K562 (cell line): ENCODE measurements around the gene ASIC5. TPM values are rescaled to one million over a fixed set of nuclear protein-coding genes. Genes with fewer than 3 reads are reported as not detected.

Experiments
- ATAC-seq: fragments of 200-7000 bp; cut with Tn5 transposase; 3 replicates; pipeline ENCODE4 v1.9.1; 2020; ENCODE audit warnings: moderate library complexity
- BruUV-seq: library from RNA; stranded (reverse); fragments of 400-500 nt; replicated peaks from 2 replicates; lab custom pipeline; 2021; lab: Mats Ljungman, UMichigan
- CTCF ChIA-PET: fragments of 300-600 bp; formaldehyde crosslinking; extraction: SDS; loops from one replicate; lab custom pipeline; 2021; ENCODE audit warnings: low intra/inter-chr PET ratio; lab: Yijun Ruan, JAX
- POLR2A ChIA-PET: fragments of 300-600, 350-650 bp; sonication (Branson Sonifier 250); formaldehyde crosslinking; extraction: SDS; loops from one replicate; lab custom pipeline; 2021; ENCODE audit warnings: antibody characterized with exemption, inconsistent platforms; lab: Yijun Ruan, JAX
- DNase-seq, 4 experiments: peaks; one replicate each; pipeline versions ENCODE4 v3.0.0 to v3.0.0-alpha.2; 2011 to 2018; ENCODE audit warnings: low spot score in 3 of 4, mixed read lengths in 3 of 4; ENCODE audit errors: extremely low read depth in 1 of 4
- FAIRE-seq: peaks from 2 replicates; lab custom pipeline; 2011; peaks lifted over from hg19 to GRCh38; lab: Jason Lieb, UNC
- H2AFZ ChIP-seq: 2 replicates; pipeline ENCODE4 v1.6.0; 2011; ENCODE audit warnings: low read depth, low read length, control low read depth, inconsistent platforms
- H3K27ac ChIP-seq: fragments of 200-600 bp; 3 replicates; pipeline ENCODE4 v1.8.0; 2011; ENCODE audit warnings: low read depth, mild to moderate bottlenecking, control low read depth, inconsistent platforms, low read length, moderate library complexity, mixed read lengths; ENCODE audit errors: extremely low read depth
- H3K27me3 ChIP-seq, 2 experiments: fragments of 300-600 bp in 1 of 2; 2 replicates in 1 of 2; 3 replicates in 1 of 2; pipeline versions ENCODE4 v1.6.0 to v1.8.0; 2011; ENCODE audit warnings: inconsistent platforms in 2 of 2, low read length in 2 of 2, mild to moderate bottlenecking in 1 of 2, mixed read lengths in 1 of 2, moderate library complexity in 1 of 2; ENCODE audit not compliant: control insufficient read depth in 2 of 2, insufficient read depth in 2 of 2
- H3K36me3 ChIP-seq: fragments of 300-600 bp; 3 replicates; pipeline ENCODE4 v1.8.0; 2011; ENCODE audit warnings: mild to moderate bottlenecking, low read length, inconsistent platforms; ENCODE audit not compliant: control insufficient read depth, insufficient read depth
- H3K4me1 ChIP-seq, 2 experiments: fragments of 200-600 bp in 1 of 2; replicated peaks in 1 of 2; 2 replicates in 1 of 2; 3 replicates in 1 of 2; pipeline versions ENCODE4 v1.5.1 to v1.8.0; 2011; ENCODE audit warnings: inconsistent platforms in 2 of 2, low read length in 2 of 2, mild to moderate bottlenecking in 1 of 2, mixed read lengths in 1 of 2, moderate library complexity in 1 of 2; ENCODE audit not compliant: control insufficient read depth in 2 of 2, insufficient read depth in 2 of 2
- H3K4me2 ChIP-seq: 2 replicates; pipeline ENCODE4 v1.6.1; 2011; ENCODE audit warnings: low read length, control low read depth, inconsistent platforms, mixed read lengths; ENCODE audit not compliant: insufficient read depth
- H3K4me3 ChIP-seq: fragments of 200-600 bp; sonication (generic), shearing (Covaris generic); 2 replicates; pipeline ENCODE4 v1.5.1; 2016; ENCODE audit warnings: control low read depth, inconsistent platforms
- H3K79me2 ChIP-seq: fragments of 200-600 bp; 3 replicates; pipeline ENCODE4 v1.8.0; 2011; ENCODE audit warnings: low read length, inconsistent platforms; ENCODE audit not compliant: control insufficient read depth, insufficient read depth
- H3K9ac ChIP-seq, 2 experiments: 2 replicates each; pipeline versions ENCODE4 v1.6.0 to v1.6.1; 2011; ENCODE audit warnings: low read depth in 2 of 2, low read length in 2 of 2, control low read depth in 1 of 2, inconsistent platforms in 1 of 2, mild to moderate bottlenecking in 1 of 2, mixed read lengths in 1 of 2; ENCODE audit not compliant: insufficient read depth in 1 of 2
- H3K9me1 ChIP-seq: one replicate; pipeline ENCODE4 v1.6.0; 2011; ENCODE audit warnings: inconsistent platforms, mild to moderate bottlenecking, low read length, moderate library complexity; ENCODE audit not compliant: control insufficient read depth, insufficient read depth
- H3K9me3 ChIP-seq: replicated peaks from 2 replicates; pipeline ENCODE4 v1.5.1; 2011; ENCODE audit warnings: low read depth, low read length, inconsistent platforms; ENCODE audit not compliant: control insufficient read depth, insufficient read depth
- H4K20me1 ChIP-seq: replicated peaks from 2 replicates; pipeline ENCODE4 v1.6.1; 2011; ENCODE audit warnings: low read length, inconsistent platforms, mixed read lengths; ENCODE audit not compliant: control insufficient read depth, insufficient read depth
- ELK1 ChIP-seq: sonication (generic); formaldehyde crosslinking; IDR thresholded peaks from 2 replicates; pipeline ENCODE4 v1.8.1; 2022; ENCODE audit warnings: missing genetic modification reagents
- FOS ChIP-seq: IDR thresholded peaks from 3 replicates; pipeline ENCODE4 v1.6.1; 2011; ENCODE audit not compliant: insufficient read length; ENCODE audit errors: extremely low read depth
- GATAD2B ChIP-seq: fragments of 450-650 bp; IDR thresholded peaks from 2 replicates; pipeline ENCODE4 v1.6.1; 2017; ENCODE audit warnings: mild to moderate bottlenecking, borderline replicate concordance
- SREBF2 ChIP-seq: sonication (generic); formaldehyde crosslinking; IDR thresholded peaks from 2 replicates; pipeline ENCODE4 v1.4.0; 2020; ENCODE audit warnings: mild to moderate bottlenecking, missing genetic modification reagents
- TEAD4 ChIP-seq, 2 experiments: sonication (generic) in 1 of 2; formaldehyde crosslinking in 1 of 2; IDR thresholded peaks; 2 replicates each; pipeline versions ENCODE4 v1.6.1 to v1.8.0; 2012 to 2022; ENCODE audit warnings: borderline replicate concordance in 1 of 2, inconsistent platforms in 1 of 2, low read length in 1 of 2, mild to moderate bottlenecking in 1 of 2, missing genetic modification reagents in 1 of 2
- ZBTB40 ChIP-seq, 2 experiments: fragments of 450-650 bp in 1 of 2; sonication (generic) in 1 of 2; formaldehyde crosslinking in 1 of 2; IDR thresholded peaks; 2 replicates each; pipeline versions ENCODE4 v1.7.1 to v1.9.0; 2016 to 2022; ENCODE audit warnings: inconsistent platforms in 1 of 2, mild to moderate bottlenecking in 1 of 2, missing genetic modification reagents in 1 of 2
- ZNF57 ChIP-seq: fragments of 450-650 bp; formaldehyde crosslinking; IDR thresholded peaks from 2 replicates; pipeline ENCODE4 v1.4.0; 2020; ENCODE audit warnings: mild to moderate bottlenecking, moderate library complexity
- WGBS: fragments of 100-300 bp; shearing (Covaris generic); methylation state at CpG from one replicate; pipeline ENCODE4 v1.1.6; 2016; ENCODE audit warnings: low coverage, mixed read lengths; ENCODE audit not compliant: insufficient coverage; ENCODE audit errors: missing lambda C conversion rate; 5-methylcytosine and 5-hydroxymethylcytosine counted together
- in situ Hi-C: fragments of 300-500 bp; cut with MboI; formaldehyde crosslinking; loops from 4 replicates; pipeline ENCODE4 v1.15.0; 2018; ENCODE audit warnings: inconsistent platforms, mixed read lengths
- intact Hi-C: fragments of 100-400 bp; cut with micrococcal nuclease; formaldehyde crosslinking; loops from 2 replicates; pipeline ENCODE4 v1.14.2; 2022
- polyA plus RNA-seq, 8 experiments: library from polyadenylated mRNA; depleted of rRNA in 4 of 8; stranded (reverse) in 5 of 8; unstranded in 3 of 8; fragments of >200 nt; fragmentation: Nextera tagmentation in 2 of 8; fragmentation: Illumina TruSeq in 1 of 8; extraction: Ambion mirVana in 2 of 8; extraction: Trizol in 1 of 8; gene quantifications; 2 replicates each; pipeline versions ENCODE4 v1.2.1 to v1.2.3, GENCODE V29; 2011 to 2014; ENCODE audit warnings: inconsistent platforms in 1 of 8, missing spikeins in 1 of 8
- total RNA-seq, 7 experiments: library from RNA; depleted of rRNA in 6 of 7; stranded (reverse); fragments of >200 nt in 6 of 7; fragmentation: Illumina TruSeq in 2 of 7; extraction: Trizol in 2 of 7; gene quantifications; 2 replicates each; pipeline versions ENCODE4 v1.2.1 to v1.2.3, GENCODE V29; 2011 to 2021; ENCODE audit warnings: low replicate concordance in 1 of 7
- TF ChIP-seq, protein P1 (sequence below): IDR thresholded peaks from 2 replicates; pipeline ENCODE4 v1.6.1; 2011; ENCODE audit warnings: borderline replicate concordance, low read depth, mild to moderate bottlenecking, moderate library complexity, low read length; ENCODE audit not compliant: insufficient read depth, poor library complexity, severe bottlenecking

Gene ASIC5
- total and polyA plus RNA-seq, 9 of the 15 experiments (the other 6 are each of a cell fraction or from before 2014, with no cell fraction given) = not detected

- Histone ChIP-seq H3K27me3 (no peaks in the 10 kb centered on the region), H3K36me3 (no peaks in the 10 kb centered on the region), H3K4me2 (no peak overlapping the region), H3K4me1 (no peaks in the 10 kb centered on the region), H3K4me3 (no peak overlapping the region), H3K27ac (no peak overlapping the region), H3K79me2 (no peaks in the 10 kb centered on the region), H2AFZ (no peak overlapping the region), H3K9me1 (no peaks in the 10 kb centered on the region), H3K9me3 (no peaks in the 10 kb centered on the region), H3K9ac (no peak overlapping the region), H4K20me1 (no peaks in the 10 kb centered on the region)
- no TSS peak for BruUV-seq
- ATAC-seq (no peak), DNase-seq (no peak), FAIRE-seq (no peak)
- TF ChIP-seq TEAD4 (IDR thresholded peaks at IDR 0.05; ENCODE audit: low read length) = no peak
- TF ChIP-seq TEAD4 (CRISPR knock-in tag; IDR thresholded peaks at IDR 0.05; ENCODE audit: borderline replicate concordance) = no peak
- TF ChIP-seq, protein P1, sequence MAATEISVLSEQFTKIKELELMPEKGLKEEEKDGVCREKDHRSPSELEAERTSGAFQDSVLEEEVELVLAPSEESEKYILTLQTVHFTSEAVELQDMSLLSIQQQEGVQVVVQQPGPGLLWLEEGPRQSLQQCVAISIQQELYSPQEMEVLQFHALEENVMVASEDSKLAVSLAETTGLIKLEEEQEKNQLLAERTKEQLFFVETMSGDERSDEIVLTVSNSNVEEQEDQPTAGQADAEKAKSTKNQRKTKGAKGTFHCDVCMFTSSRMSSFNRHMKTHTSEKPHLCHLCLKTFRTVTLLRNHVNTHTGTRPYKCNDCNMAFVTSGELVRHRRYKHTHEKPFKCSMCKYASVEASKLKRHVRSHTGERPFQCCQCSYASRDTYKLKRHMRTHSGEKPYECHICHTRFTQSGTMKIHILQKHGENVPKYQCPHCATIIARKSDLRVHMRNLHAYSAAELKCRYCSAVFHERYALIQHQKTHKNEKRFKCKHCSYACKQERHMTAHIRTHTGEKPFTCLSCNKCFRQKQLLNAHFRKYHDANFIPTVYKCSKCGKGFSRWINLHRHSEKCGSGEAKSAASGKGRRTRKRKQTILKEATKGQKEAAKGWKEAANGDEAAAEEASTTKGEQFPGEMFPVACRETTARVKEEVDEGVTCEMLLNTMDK = no peak
- TF ChIP-seq ZBTB40 (IDR thresholded peaks at IDR 0.05) = no peak
- TF ChIP-seq ZBTB40 (CRISPR knock-in tag; IDR thresholded peaks at IDR 0.05) = no peak
- no peak for TF ChIP-seq FOS
- no peak for TF ChIP-seq ZNF57 (CRISPR knock-in tag)
- no peak for TF ChIP-seq ELK1 (CRISPR knock-in tag)
- no peak for TF ChIP-seq GATAD2B
- no peak for TF ChIP-seq SREBF2 (CRISPR knock-in tag)
- intact Hi-C loops = no loop called here
- WGBS = 0% methylated on average over 7 of the region's 7 CpGs
- POLR2A ChIA-PET = no interaction called here
- in situ Hi-C loops = no loop called here
- CTCF ChIA-PET = no interaction called here
Measured at GRCh38 chr4:155800685-155801343, 65.3 kb downstream of the ASIC5 start.
